Measurements from ENCODE around the gene PARD3B.

GRCh38 chr2:205190528-205190927, 645.3 kb downstream of the PARD3B start:
- no peak for TF ChIP-seq CTCF (IDR thresholded peaks at IDR 0.05)
- no peak for TF ChIP-seq POLR2A (IDR thresholded peaks at IDR 0.05)

Data from lower leg skin (tissue), 3 donors.